HG02938 (cell line): ENCODE data around the gene HOGA1.

Experiments used
- ATAC-seq: cut with Tn5 transposase; IDR thresholded peaks from one replicate; pipeline ENCODE4 v1.9.1; 2021; ENCODE audit warnings: mild to moderate bottlenecking, moderate library complexity; ENCODE audit not compliant: unreplicated experiment

Gene HOGA1

DNA sequence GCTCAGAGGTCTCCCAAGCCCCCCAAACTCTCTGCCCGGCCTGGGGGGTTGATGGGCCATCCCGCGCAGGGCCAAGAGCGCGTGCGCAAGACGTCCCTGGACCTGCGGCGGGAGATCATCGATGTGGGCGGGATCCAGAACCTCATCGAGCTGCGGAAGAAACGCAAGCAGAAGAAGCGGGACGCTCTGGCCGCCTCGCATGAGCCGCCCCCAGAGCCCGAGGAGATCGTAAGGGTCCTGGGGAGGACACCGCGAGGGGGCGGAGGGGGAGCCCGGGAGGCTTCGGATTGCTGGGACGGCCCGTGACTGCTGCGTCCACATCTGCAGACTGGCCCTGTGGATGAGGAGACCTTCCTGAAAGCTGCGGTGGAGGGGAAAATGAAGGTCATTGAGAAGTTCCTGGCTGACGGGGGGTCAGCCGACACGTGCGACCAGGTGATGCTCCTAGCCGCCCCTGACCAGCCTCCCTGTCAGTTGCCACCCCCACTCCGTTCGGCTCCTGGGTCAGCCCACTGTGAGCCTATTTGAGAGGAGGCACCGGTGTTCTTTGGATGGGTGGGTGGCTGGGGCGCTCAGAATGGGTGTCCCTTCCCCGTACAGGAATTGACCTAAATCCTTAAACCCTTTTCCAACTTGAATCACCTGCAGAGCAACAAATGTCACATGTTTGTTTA lies 5.9 kb upstream of the HOGA1 start:
- ATAC-seq = no peak

DNA sequence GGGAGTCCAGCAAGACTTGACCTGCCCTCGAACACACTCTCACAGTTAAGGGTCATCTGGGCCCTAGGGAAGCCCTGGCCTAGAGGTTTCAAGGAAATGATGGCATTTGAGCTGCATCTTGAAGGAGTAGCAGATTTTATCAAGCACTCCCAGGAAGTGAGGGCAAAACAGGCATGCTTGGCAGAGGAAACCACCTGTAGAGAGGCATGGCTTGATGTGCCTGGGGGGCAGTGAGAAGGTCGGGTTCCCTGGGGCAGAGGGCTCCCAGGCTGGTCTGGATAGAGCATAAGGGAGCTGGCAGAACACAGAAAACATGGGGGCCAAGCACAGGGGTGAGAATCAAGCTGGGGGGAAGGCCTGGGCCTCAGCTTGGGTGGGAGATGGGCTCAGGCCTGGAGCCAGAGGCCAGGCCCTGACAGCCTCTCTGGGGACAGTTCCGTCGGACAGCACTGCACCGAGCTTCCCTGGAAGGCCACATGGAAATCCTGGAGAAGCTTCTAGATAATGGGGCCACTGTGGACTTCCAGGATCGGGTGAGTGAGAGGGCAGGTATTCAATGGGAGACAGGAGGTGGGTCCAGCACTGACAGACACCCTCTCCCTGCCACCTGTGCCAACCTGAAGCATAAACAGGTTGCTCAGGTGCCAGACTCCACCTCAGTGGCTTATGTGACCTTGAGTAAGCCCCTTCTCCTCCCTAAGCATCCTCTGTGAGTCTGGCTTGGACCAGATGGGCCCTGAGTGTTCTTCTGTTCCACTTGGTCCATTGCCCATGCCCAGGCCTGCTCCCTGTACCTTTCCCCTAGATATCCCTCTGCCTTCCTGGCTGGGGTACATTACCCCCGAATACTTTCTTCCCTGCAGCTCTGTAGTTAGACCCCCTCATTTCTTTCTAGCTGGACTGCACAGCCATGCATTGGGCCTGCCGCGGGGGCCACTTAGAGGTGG lies 3.5 kb upstream of the HOGA1 start:
- no peak for ATAC-seq

DNA sequence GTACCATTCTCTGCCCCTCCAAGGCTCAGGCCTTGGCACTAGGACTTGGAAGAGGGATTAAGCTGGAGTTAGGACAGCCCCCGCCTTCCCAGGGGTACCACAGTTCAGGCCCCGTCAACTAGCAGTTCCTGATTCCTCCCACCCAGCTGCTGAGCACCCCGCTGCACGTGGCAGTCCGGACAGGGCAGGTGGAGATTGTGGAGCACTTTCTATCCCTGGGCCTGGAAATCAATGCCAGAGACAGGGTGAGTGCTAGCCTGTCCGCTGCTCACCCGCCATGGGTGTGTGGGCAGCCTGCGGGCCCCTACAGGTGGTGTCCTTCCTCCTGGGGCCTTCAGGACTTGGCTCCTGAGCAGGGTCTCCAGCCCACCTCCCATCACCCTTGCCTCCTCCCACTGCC lies 2.0 kb upstream of the HOGA1 start:
- ATAC-seq = no peak

DNA sequence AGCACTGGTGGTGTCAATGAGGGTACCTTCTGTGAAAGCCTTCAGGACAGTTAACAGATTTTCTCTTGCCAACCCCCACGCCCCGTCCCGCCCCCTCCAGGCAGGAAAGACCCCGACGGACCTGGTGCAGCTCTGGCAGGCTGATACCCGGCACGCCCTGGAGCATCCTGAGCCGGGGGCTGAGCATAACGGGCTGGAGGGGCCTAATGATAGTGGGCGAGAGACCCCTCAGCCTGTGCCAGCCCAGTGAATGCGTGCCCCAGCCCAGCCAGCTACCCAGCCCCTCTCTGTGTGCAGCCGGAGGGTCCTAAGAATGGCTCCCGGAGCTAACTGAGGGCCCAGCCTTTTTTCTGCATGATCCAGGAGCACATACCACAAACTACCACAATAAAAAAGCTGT lies 713 bp upstream of the HOGA1 start:
- no peak for ATAC-seq

DNA sequence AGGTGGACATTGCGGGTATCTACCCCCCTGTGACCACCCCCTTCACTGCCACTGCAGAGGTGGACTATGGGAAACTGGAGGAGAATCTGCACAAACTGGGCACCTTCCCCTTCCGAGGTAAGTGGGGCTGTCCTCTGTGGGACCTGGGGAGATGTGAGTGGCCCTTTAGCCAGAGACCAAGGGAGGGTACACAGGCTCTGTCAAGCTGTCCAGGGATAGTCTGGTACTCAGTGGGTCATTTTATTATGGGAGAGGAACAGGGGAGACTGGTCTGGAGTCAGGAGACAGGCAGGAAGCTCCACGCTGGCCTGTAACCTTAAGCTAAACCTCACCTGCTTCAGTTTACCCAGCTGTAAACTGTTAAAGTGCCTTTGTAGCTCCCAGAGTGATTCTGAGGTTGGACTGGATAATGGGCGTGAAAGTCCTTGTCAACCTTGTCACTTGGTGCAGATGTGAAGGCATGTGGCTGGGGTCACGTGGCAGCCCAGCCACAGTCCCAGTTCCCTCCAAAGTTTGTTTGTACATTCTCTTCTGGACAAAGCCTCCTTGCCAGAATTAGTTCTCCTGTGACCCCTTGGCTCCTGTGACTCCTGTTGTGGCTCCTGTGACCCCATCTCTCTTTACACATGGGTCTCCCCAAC lies 729 bp downstream of the HOGA1 start:
- ATAC-seq = no peak

DNA sequence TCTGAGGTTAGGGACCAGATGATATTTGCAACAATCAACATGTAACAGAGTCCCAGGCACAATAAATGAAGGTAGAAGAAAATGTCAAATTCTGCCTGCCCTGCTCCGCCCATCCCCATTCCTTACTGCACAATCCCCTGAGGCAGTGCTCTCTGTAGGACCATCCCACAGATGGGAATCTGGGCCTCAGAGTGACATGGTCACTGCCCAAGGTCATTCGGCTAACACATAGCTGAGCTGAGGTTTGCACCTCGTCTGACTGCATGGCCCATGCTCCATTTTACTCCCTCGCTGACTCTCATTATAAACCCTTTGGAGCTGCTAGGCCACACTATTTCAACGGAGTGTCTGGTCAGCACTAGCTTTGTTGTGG lies 1.2 kb downstream of the HOGA1 start:
- ATAC-seq = no peak

DNA sequence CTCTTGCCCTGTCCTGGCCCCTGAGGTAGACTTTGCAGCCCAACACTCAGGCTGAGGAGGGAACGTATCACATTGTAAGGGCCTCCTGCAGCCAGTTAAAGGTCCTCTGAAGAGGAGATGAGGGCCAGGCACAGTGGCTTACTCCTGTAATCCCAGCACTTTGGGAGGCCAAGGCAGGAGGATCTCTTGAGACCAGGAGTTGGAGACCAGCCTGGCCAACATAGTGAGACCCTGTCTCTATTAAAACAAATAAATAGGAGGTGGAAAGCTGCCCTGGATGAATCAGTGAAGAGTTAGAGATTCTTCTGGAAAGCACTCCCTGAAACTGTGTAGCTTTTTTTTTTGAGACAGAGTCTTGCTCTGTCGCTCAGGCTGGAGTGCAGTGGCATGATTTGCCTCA lies 3.0 kb downstream of the HOGA1 start:
- no peak for ATAC-seq

DNA sequence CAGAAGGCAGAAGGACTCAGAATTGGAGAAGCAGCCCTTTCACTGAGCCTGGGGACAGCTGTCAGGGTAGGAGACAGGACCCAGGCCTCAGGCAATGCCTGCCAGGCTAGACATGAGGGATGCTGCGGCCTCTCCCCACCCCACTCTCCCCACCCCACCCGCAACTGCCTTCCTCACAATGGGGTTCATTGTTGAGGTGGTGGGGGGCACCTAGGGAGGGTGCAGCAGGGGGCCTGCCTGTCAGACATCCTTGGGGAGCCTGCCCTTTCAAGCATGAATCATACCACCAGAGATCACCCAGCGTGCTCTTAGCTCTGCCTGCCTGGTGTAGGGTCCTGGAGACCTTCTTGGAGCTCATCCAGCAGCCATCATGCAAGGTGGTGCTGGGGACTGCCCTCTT lies 5.3 kb downstream of the HOGA1 start, which contains the start of gene C10orf62:
Gene C10orf62 (plus strand): TSS at position 243 of the 400 bp plus-strand sequence. CDS start 177 bp downstream, outside the sequence.
- ATAC-seq = no peak

DNA sequence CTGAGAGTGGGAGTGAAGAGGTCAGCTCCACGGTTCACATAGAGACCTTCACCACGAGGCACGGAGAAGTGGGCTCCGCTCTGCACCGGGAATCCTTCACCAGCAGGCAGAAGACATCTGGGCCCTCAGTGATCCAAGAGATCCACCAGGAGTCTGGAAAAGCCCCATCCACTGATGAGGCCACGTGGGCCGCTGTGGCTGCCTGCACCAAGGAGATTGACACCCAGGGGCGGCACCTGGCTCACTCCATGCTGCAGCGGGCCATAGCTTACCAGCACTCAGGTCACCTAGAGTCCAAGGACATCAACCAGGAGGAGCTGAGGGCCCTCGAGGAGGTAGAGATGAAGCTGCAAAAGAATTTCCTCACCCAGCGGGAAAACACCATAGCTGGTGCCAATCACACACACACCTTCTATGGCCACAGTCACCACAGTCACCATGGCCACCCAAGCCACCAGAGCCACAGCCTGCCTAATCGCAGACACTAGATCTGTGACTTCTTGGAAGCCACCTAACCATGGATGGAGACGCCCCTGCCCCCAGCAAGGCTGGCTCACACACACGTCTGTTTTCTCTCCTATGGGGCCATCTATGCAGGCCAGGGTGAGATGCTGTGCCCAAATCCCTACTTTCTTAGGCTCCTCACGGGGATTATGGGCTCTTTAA lies 6.0 kb downstream of the HOGA1 start:
- no peak for ATAC-seq

DNA sequence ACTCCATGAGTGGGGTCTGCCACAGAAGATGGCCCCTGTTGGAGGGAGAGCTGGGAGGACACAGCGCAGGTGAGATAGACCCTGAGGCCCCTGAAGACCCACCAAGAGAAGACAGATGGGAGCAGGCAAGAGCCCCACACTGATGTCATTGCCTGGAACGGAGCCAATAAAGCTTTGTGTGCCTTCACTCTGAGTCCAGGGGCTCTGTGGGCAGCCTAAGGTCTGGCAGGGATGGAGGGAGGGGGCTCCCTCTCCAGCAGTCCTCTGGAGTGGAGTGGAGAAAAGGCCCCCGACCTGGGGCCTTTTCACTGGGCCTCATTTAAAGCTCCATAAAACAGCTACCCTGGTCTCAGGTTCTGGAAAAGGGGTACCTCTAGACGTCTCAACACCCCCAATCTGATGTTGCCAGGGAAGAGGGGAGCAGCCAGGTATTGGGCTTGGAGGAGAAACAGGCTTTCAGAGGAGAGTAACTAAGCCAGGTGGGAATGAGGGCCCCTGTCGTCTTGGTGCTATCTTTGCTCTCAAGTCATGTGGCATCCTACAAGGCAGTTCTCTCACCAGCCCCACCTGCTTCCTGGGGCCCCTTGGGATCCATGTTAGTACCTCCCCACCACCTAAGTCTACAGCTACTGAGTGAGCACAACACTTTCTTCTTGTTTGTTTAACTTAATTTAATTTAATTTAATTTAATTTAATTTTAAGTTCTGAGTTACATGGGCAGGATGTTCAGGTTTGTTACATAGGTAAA lies 6.7 kb downstream of the HOGA1 start:
- no peak for ATAC-seq

DNA sequence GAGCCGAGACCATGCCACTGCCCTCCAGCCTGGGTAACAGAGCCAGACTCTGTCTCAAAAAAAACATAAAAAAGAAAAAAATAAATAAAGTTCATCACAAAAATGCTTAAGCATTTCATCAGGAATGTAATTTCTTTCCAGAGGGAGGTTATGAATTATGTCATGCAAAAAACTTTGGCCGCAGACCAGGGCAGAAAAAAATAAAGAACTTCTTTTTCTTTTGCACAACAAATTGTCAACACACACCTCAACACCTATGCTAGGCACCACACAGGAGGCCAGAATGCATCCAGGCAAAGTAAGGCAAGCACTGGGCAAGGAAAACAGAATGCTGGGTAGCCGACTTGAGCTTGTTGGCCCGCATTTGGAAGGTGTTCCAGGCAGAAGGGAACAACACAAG lies 9.2 kb downstream of the HOGA1 start:
- no peak for ATAC-seq

DNA sequence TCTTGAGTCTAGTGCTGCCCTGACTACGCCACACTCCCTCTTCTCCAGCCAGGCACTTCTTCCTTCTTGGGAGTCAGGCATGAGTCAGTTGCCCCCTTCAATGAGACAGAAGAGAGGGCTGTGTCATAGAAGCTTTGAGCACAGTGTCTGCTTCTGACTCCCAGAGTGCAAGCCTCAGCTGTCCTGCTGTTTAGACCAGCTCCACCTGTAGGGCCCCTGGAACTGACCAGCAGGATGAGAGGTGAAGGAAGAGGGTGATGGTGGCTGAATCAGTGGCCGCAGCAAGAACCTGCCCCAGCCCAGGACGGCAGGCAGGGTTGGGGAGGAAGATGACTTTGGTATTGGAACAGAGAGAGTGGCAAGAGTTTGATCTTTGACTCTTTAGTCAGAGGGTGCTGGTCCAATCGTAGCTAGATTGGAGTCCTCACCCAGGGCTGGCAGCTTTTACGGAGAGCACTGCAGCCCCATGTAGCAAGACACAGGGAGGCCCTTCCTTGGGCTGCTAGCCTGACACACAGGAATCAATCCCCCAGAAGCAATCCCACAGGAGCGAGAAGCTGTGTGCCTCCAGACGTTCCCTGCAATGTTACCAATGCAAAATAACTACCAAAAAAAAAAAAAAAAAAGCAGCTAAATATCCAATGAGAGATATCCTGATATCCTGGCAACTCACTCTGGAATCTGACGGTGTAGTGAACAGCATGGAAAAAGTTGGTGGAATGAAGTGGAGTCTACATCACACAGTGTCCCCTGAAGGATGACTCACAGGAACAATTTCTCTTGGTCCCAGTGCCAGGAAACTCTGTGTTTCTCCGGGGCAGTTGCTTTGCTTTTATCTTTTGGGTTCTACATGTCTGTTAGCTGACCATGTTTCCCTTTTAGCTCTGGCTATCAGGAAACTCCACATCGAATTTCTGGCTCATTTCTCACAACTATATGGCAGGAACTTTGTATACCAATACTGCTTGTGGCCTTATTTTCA lies 12.2 kb downstream of the HOGA1 start:
- no peak for ATAC-seq

DNA sequence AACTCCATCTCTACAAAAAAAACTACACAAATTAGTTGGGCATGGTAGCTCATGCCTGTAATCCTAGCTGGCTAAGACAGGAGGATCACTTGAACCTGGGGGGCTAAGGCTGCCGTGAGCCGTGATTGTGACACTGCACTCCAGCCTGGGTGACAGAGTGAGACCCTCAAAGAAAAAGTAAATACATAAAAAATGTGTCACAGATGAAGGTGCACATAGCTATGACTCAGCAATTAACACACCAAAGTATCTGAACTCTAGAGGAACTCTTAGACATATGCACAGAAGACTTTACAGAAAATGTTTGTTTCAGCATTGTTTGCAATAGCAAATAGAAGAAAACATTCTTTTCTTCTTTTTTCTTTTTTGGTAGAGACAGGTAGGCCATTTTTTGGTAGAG lies 13.6 kb downstream of the HOGA1 start:
- ATAC-seq = no peak

DNA sequence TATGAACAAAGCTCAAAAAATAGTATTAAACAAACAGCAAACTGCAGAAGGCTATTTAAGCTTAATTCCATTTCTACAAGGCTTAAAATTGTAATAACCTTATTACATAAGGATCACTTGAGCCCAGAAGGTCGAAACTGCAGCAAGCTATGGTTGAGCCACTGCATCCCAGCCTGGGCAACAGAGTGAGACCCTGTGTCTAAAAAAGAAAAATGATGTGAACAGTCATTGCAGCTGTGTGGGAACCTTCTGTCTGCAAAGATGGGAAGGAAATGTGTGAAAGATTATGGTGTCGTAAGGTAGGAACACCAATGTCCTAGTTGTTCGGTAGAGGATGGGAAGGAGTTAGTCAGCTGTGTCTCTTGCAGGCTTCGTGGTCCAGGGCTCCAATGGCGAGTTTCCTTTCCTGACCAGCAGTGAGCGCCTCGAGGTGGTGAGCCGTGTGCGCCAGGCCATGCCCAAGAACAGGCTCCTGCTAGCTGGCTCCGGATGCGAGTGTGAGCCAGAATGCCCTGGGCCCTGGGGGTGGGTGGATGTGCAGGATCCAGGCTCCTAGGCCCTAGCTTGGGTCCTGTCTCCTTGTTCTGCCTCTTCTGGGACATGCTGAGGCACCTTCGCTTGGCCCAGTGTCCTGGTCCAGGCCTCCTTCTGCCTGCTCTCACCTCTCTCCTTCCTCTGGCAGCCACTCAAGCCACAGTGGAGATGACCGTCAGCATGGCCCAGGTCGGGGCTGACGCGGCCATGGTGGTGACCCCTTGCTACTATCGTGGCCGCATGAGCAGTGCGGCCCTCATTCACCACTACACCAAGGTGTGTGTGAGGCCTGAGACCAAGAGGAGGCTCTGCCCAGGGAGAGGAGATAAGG lies 14.4 kb downstream of the HOGA1 start:
- ATAC-seq = no peak

DNA sequence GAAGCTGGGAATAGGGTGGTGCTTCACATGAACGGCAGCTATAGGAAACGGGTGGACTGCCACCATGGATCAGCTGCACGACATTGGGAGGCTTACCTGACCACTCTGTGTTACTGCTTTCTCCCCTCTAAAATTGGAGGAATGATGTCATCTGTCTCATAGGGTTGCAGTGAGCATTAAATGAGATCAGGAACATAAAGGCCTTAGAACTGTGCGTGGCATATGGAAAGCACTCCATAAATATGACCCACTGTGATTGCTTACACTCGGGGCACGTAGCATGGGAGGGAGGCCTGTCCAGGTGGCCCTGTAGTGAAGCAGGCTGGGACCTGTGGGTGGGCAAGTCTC lies 15.1 kb downstream of the HOGA1 start:
- no peak for ATAC-seq

DNA sequence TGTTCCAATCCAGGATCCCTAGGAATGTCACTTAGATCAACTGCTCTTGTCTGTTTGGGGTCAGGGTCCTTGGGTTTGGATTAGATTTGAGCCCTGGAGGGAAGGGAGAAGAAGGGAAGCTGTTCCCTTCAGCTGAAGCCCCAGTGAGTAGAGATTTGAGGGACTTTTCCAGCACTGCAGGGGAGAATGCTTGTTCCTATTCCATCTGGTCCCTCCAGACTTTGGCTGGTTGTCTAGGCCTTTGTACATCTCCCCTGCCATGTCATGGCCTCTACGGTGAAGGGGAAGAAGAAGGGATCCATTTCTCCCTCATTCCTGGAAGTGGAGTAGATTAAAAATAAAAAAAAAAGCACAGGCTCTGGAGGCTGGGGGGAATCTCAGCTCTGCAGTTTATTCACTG lies 16.4 kb downstream of the HOGA1 start:
- no peak for ATAC-seq

DNA sequence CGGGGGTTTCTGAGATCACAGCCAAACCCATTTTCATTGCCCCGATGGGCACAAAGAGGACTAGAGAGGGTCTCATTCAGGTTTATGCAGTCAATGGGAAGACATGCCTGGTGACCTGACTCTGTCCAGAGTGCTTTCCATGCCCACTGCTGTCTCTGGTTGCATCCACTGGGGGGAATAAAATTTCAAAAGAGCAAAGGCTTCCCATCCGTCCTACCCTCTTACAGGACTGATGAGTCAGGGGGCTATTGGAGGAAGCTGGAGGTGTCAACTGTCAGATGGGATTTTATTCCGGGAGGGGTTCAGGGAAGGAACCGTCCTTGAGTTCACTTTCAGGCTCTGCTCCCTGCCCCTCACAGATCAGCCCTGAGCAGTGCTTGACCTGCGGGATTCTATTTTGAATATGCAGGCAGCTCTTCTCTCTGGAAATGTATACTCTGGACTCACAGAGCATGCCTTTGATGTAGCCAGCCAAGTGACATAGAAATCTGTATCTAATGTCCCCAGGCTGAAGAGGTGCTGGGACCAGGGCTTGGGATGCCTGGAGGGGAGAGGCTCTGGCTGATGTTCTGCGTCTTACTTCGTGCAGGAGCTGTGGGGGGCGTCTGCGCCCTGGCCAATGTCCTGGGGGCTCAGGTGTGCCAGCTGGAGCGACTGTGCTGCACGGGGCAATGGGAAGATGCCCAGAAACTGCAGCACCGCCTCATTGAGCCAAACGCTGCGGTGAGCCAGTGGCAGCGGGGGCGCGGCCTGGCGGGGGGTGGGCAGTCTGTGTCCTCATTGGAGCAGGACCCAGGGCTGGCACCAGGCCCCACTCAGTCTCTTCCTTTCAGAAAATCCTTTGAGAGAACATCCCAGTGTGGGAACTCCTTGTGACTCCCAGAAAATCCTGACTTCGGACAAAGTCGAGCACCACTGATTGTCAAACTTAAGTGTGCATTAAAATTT lies 17.4 kb downstream of the HOGA1 start:
- ATAC-seq = no peak
